HG03354 (cell line): Measurements from ENCODE around the gene METTL16.

Experiments used
- ATAC-seq: cut with Tn5 transposase; IDR thresholded peaks from one replicate; pipeline ENCODE4 v1.9.1; 2021; ENCODE audit warnings: mild to moderate bottlenecking; ENCODE audit not compliant: unreplicated experiment, poor library complexity, severe bottlenecking

The METTL16 gene

DNA sequence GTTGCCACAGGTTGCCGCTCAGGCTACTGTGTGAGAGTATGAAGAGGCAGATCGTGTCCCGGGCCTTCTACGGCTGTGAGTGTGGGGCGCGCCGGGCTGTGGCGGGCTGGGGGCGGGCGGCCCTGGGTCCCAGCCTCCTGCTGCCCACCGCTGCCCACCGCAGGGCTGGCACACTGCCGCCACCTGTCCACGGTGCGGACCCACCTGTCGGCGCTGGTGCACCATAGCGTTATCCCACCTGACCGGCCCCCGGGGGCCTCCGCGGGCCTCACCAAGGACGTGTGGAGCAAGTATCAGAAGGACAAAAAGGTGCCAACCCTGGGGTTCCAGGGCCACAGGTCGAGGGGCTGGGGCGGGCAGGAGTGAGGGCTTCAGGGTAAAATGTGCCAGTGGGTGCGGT, 139.5 kb downstream of the METTL16 start:
- no peak for ATAC-seq

DNA sequence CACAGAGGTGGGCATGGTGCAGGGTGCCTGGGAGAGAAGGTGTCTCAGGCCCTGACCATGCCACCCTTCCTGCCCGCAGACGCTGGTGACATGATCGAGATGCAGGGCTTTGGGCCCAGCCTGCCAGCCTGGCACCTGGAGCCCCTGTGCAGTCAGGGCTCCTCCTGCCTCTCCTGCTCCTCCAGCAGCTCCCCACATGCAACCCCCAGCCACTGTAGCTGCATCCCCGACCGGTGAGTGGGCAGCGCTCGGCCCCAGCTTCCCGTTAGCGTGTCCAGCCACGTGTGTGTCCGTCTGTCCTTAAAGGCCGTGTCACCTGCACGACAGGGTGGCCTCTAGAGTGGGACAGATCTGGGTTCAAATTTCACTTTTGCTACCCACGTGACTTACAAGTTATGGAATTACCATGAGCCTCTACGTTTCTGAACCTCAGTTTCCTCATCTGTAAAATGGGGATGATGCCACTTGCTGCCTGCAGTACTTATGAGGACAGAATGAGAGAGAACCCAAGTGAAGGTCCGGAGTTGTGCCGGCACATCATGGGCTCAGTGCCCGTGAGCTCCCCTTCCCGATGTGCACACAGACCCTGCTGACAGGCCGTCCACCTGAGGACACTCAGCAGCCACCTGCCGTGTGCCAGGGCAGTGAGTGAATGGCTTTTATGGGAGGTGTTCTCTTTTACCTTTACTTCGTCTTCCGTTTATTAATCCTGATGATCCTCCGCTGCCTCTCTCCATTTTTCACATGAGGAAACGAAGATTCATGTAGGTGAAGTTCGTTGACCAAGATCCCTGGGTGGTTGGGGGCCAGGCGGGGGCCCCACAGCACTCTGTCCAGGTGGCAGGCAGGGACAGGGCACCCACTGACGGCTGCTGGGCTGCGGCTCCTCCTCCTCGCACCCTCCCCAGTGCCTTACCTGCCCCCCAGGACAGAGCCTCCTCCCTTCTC, 140.2 kb downstream of the METTL16 start:
- ATAC-seq = no peak

DNA sequence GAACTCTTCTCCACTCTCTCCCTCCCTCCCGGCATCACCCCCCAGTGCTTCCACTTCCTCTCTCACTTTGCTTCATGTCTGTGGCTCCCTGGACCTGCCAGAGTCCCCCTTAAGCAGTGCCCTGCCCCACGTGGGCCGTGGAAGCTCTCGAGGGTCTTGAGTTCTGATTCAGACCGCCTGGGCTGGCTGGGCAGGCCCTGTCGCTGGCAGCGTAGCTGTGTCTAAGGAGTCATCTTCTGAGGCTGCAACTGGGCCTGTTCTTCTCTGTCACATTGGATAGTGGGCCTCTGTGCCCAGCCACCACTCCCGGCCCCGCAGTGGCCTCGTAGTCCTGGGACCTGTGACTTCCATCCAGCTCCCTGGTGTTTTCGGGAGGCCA, 141.5 kb downstream of the METTL16 start:
- ATAC-seq = no peak

DNA sequence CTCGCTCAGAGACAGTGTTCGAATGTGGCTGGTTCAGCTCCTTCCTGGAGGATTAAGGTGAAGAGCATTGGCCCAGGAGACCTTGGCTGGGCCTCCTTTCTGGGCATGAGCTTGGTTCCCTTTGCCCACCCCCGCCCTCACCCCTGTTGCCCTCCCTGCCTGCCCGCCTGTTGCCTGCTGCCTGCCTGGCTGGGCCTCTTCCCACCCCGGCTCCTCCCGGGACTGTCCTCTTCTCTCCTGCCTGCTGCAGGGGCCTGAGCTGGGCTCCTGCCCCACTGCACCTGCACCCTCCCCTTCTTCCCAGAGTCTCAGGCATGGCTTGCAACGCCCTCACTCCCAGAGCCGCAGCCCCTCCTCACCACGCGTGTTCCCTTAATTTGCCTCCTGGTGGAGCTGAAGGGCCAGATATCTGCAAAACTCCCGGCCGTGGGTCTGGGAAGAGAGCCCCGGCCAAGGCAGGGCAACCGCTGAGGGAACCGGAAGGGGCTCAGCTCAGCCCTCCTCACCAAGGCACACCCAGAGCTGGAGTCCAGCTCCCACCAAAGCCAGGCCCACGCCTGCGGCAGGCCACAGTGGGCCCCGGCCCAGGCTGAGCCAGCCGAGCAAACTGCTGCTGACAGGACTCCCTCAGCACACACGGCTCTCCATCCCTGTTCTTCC, 142.0 kb downstream of the METTL16 start:
- ATAC-seq = no peak

DNA sequence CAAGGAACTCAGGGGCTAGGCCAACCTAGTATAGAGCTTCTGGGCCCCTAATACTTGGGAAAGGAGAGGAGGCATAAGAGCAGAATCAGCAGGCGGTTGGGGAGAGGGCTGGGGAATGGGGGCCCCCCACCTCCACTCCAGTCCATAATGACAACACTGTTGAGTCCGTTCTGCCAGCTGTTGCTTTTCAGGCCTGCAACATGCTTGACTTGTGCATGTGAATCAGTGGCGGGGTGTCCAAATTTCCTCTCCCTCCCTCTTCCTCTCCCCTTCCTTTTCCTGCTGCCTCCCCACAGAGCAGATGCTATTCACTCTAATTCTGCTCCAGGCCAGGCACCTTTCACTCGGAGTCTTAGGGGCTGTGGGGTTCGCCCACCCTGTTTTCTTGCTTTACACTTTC, 142.6 kb downstream of the METTL16 start:
- no peak for ATAC-seq

DNA sequence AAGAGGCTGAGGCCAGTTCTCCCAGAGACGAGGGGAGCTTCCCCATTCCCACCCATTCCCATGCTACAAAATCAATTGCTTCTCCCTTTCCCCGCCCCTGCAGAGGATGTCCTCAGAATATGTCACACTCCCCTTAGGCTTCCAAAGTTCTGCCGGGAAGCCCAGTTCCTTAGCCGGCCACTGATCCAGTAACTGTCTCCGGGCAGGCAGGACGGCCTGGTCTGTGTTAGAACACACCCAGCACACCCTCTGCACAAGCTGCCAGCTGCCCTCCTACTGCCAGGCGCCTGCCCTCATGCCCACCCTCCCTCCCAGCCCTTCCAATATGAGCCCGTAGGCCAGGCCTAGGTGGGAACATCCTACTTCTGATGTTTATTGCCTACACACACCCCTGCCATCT, 143.3 kb downstream of the METTL16 start:
- no peak for ATAC-seq

DNA sequence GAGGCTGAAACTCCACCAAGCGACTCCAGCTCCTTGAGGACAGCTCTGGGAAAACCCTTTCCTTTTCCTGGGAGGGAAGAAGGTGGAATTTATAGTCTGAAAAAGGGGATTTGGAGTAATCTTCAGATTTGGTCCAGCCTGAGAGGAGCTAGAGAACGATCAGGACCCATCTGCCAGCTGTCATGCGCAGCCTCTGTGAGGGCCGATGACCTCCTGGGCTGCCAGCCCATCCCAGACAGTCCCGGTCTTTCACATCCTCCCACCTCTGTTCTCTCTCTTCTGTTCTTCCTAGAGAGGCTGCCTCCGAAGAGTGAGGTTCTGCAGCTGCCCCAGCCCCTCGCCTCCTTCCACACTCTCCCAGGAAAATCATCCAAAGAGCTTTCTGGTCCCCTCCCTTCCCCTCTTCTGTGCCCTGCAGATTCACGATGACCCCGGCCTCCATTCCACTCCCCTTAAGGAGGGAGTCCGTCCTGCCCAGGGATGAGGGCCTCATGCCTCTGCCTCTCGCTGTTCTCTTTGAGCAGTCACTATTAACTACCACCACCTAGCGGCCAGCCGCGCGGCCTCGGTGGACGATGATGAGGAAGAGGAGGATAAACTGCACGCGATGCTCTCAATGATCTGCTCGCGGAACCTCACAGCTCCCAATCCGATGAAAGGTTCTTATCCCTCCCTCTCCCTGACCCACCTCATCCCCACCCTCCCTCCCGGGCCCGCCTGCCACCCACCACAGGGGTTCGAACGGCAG, 144.8 kb downstream of the METTL16 start:
- no peak for ATAC-seq
